Left ventricle myocardium inferior (tissue), 1 donor: ENCODE data around the gene EFNA5. TPM values are rescaled to one million over a fixed set of nuclear protein-coding genes. Genes with fewer than 3 reads are reported as not detected.

ENCODE experiments used
- DNase-seq: peaks from one replicate; pipeline ENCODE4 v3.0.0-alpha.2; 2020
- H3K27ac ChIP-seq: fragments of 200-600 bp; replicated peaks from 2 replicates; pipeline ENCODE4 v1.8.0; 2021
- H3K27me3 ChIP-seq: fragments of 200-600 bp; 2 replicates; pipeline ENCODE4 v1.8.0; 2021; ENCODE audit warnings: low read depth
- H3K36me3 ChIP-seq: fragments of 200-600 bp; 2 replicates; pipeline ENCODE4 v1.8.0; 2021
- H3K4me1 ChIP-seq: fragments of 200-600 bp; 2 replicates; pipeline ENCODE4 v1.8.0; 2021
- H3K4me3 ChIP-seq: fragments of 200-600 bp; 2 replicates; pipeline ENCODE4 v1.8.0; 2021; ENCODE audit warnings: mild to moderate bottlenecking, moderate library complexity
- H3K9me3 ChIP-seq: fragments of 200-600 bp; replicated peaks from 2 replicates; pipeline ENCODE4 v1.8.0; 2021
- intact Hi-C: fragments of 100-400 bp; cut with micrococcal nuclease; formaldehyde crosslinking; loops from one replicate; pipeline ENCODE4 v1.11.0; 2022
- total RNA-seq: library from RNA; stranded (reverse); fragmentation: NEBNext Ultra II Directional; extraction: Animal tissue kit (Norgen Biotek cat#: 25700); gene quantifications from one replicate; pipeline ENCODE4 v1.2.1, GENCODE V29; 2021
- TF ChIP-seq, protein P1 (sequence below): fragments of 200-600 bp; IDR thresholded peaks from 2 replicates; pipeline ENCODE4 v1.8.0; 2021; ENCODE audit warnings: antibody characterized with exemption, mild to moderate bottlenecking, borderline replicate concordance
- donor health status: DM: no; HTN: yes; CAD: no; lungs with severe emphysema.

The EFNA5 gene
- total RNA-seq, 1 donor from 2014 or later: 28.2 TPM

DNA sequence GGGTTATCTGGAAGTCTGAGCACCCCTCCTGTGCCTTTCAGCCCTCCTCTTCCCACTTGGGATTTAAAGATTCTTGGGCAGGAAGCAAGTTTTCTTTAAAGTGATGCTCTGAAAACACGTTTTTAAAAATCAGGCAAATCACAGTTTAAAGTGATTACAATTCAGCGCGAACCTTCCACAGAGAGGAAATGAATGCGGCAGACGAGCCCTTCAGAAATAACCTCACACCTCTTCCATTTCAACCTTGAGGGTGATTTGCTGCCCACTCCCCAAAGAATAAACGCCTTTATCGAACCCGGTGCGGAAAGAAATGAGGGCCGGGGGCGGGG, 2.3 kb upstream of the EFNA5 start:
- H3K4me1 ChIP-seq: peaks cover 48% of the 10 kb centered on the region
- DNase-seq: no peak
- no peaks in the 10 kb centered on the region for H3K9me3 ChIP-seq
- no peaks in the 10 kb centered on the region for H3K36me3 ChIP-seq
- peak overlapping the region; percentile 77 for H3K4me3 ChIP-seq
- TF ChIP-seq, protein P1, sequence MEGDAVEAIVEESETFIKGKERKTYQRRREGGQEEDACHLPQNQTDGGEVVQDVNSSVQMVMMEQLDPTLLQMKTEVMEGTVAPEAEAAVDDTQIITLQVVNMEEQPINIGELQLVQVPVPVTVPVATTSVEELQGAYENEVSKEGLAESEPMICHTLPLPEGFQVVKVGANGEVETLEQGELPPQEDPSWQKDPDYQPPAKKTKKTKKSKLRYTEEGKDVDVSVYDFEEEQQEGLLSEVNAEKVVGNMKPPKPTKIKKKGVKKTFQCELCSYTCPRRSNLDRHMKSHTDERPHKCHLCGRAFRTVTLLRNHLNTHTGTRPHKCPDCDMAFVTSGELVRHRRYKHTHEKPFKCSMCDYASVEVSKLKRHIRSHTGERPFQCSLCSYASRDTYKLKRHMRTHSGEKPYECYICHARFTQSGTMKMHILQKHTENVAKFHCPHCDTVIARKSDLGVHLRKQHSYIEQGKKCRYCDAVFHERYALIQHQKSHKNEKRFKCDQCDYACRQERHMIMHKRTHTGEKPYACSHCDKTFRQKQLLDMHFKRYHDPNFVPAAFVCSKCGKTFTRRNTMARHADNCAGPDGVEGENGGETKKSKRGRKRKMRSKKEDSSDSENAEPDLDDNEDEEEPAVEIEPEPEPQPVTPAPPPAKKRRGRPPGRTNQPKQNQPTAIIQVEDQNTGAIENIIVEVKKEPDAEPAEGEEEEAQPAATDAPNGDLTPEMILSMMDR: no peak
- peak overlapping the region; percentile 92 for H3K27ac ChIP-seq
- H3K27me3 ChIP-seq: peaks cover 65% of the 10 kb centered on the region
- intact Hi-C loops: no loop called here

DNA sequence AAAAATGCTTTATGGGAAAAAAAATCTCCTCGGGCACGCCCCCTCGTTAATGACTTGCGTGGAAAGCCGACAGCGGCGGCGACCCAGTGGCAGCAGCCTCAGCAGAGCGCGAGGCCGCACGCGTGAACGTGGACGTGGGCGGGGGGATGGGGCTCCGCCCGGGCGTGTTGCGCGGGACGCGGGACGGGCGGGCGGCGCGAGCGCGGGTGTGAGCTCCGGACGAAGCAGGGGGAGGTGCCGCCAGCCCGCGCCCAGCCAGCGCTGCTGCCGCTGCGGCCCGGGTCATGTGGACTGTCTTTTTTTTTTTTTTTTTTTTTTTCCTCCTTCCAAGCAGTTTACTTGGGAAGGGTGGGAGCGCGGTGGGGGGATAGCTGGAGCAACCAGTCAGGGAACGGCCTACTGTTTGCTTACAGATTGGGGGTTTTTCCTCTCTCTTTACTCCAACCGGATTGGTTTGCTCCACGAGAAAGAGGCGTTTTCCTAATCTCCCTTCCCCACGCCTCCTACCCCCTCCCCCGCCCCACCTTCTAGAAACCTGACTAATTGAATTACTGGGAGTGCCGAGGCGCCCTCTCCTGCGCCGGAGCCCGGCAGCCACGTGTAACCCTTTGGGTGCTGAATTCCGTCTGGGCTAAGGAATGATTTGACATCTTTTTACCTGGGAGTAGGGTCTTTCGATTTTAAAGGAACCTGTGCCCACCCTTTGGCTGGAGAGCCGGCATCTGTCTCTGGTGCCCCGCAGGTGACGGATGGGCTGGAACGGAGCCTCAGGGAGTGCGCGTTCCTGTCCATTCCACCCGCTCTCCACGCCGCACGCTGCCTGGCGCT, 1.7 kb upstream of the EFNA5 start:
- Histone ChIP-seq H3K4me1 (peaks cover 48% of the 10 kb centered on the region), H3K36me3 (no peaks in the 10 kb centered on the region), H3K4me3 (peak overlapping the region; percentile 77), H3K27ac (peak overlapping the region; percentile 92), H3K27me3 (peaks cover 62% of the 10 kb centered on the region), H3K9me3 (no peaks in the 10 kb centered on the region)
- DNase-seq: peak; percentile 73
- TF ChIP-seq, protein P1: no peak
- intact Hi-C loops: no loop called here

DNA sequence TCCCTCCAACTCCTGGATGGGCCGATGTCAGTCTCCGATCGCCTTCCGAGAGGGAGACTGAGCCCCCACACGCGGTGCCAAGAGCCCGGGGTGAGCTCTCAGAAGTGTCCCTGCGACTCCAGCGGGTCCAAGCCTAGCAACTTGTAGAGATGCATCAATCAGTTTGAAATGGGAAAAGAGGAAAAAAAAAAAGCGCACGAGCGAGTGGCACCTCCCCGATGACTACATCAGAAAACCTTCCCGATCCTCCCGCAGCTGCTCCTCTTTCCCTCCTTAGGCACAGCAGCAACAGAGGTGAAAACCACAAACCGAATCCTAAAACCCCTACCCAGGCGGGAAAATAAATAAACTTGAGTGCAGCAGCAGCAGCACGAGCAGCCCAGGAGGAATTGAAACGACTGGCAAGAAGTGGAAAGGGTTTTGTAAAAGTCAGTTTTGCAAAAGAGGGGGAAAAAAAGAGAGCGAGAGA, 1.0 kb upstream of the EFNA5 start:
- H3K36me3 ChIP-seq: no peaks in the 10 kb centered on the region
- H3K4me3 ChIP-seq: peak overlapping the region; percentile 77
- TF ChIP-seq, protein P1: no peak
- DNase-seq: peak; percentile 17
- no peaks in the 10 kb centered on the region for H3K9me3 ChIP-seq
- H3K27me3 ChIP-seq: peaks cover 61% of the 10 kb centered on the region
- H3K27ac ChIP-seq: peak overlapping the region; percentile 92
- peaks cover 48% of the 10 kb centered on the region for H3K4me1 ChIP-seq
- intact Hi-C loops: no loop called here

DNA sequence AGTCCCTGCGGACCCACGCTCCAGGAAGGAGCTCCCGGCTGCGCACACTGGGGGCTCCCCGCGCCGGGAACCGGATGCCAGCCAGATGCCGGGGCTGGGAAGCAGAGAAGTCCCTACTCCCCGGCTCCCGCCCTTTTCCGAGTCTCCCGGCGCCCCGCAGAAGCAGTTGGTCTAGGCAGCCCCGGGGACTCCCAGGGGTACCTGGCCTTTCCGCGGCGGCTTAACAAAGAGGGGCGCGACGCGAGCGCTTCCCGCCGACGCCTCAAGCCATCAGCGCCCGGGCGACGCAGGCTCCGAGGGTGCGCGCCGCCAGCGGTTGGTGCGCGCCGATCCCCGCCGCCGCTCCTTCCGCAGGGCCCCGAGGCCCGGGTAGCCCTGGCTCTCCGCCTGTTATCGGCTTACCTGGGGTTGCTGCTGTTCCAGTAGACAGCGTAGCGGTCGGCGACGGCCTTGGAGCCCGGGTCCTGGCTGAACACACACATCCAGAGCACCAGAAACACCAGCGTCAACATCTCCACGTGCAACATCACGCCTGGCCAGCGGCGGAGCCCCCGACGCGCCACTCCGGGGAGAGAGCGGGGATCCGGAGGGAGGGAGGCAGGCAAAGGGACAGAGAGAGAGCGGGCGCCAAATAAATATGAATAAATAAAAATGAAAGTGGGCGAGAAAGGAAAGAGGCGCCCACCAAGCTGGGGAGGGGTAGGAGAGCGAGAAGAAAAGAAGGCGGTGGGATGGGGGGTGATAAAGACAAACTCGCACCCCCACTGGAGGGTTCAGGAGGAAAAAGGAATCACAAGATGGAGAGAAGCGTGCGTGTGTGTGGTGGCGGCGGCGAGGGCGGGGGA, 428 bp downstream of the EFNA5 start:
- Histone ChIP-seq H3K9me3 (no peaks in the 10 kb centered on the region), H3K4me3 (peak overlapping the region; percentile 77), H3K27me3 (peaks cover 61% of the 10 kb centered on the region), H3K36me3 (no peaks in the 10 kb centered on the region), H3K4me1 (peaks cover 55% of the 10 kb centered on the region), H3K27ac (peak overlapping the region; percentile 92)
- DNase-seq: peak; percentile 21
- intact Hi-C loops: no loop called here
- TF ChIP-seq, protein P1: no peak

DNA sequence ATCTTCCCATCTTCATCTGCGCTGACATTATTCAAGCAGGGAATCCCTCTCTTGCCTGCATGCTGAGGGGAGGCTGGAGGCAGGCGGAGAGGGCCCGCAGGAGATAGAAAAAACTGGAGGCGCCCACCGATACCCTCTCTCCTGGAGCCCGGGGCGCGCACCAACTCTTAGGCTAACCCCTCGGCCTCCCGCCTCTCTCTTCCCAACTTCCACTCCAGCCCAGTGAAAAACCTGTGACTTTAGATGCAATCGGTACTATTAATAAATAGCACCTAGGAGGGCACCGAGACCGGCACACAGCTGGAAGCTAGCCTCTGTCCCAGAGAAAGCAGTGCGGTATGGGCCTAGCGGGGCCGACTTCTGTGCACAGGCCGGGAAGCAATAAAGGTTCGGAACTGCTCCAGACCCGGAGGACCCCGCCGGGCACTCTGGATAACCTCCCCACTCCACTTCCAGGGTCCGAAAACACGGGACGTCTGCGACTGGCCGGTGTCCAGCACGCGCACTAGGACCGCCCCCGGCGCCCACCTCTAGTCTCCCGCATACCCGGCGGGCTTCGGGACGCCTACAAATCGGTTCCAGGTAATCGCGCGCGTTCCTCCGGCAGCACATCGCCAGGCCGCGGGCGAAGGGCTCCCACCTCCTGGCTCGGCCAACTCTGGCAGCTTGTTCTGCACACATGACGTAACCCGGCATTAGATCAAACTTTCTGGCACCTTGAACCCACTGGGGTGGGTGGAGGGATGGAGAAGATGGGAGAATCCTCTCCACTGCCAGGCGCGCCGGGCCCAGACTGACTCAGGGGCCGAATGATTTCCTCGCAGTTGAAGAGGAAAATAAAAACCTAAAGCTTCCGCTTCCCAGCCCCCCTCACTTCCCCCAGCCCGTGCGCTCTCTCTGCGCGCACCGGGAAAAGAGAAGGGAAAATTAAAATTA, 1.4 kb downstream of the EFNA5 start:
- Histone ChIP-seq H3K4me1 (peaks cover 57% of the 10 kb centered on the region), H3K4me3 (peak overlapping the region; percentile 77), H3K27me3 (peaks cover 61% of the 10 kb centered on the region), H3K36me3 (no peaks in the 10 kb centered on the region), H3K27ac (peak overlapping the region; percentile 92), H3K9me3 (no peaks in the 10 kb centered on the region)
- TF ChIP-seq, protein P1: no peak
- DNase-seq: peak; percentile 46
- intact Hi-C loops: no loop called here
